ENCODE data around the gene NHLRC2. TPM values are rescaled to one million over a fixed set of nuclear protein-coding genes. Genes with fewer than 3 reads are reported as not detected.

The NHLRC2 gene
- total and polyA plus RNA-seq, 7 donors: 2.4 to 67.8 (median 31.0) TPM

- DNase-seq: no peak
Measured at GRCh38 chr10:113915540-113915939, 61.1 kb downstream of the NHLRC2 start.

GRCh38 chr10:113916053-113916452 is 61.6 kb downstream of the NHLRC2 start:
- Histone ChIP-seq H3K27ac (no peak overlapping the region), H3K9me3 (no peaks in the 10 kb centered on the region), H3K36me3 (peaks cover 0 to 12% (median 0%) of the 10 kb centered on the region in 4 donors), H3K27me3 (no peaks in the 10 kb centered on the region), H3K4me3 (no peak overlapping the region), H3K4me1 (no peaks in the 10 kb centered on the region)
- WGBS, 2 donors: 83% methylated on average over 2 of the region's 2 CpGs
- TF ChIP-seq POLR2A (IDR thresholded peaks at IDR 0.05): no peak
- intact Hi-C loops (cut with DNase I): no loop called here
- DNase-seq: no peak

More at GRCh38 chr10:113915540-113915939, 61.1 kb downstream of the NHLRC2 start:
- H3K4me3 ChIP-seq: no peak overlapping the region
- no peak overlapping the region for H3K27ac ChIP-seq
- H3K4me1 ChIP-seq: no peaks in the 10 kb centered on the region
- 97% methylated on average over 2 of the region's 2 CpGs for WGBS, 2 donors
- intact Hi-C loops (cut with DNase I): no loop called here
- H3K36me3 ChIP-seq: peaks cover 0 to 17% (median 0%) of the 10 kb centered on the region in 4 donors
- H3K27me3 ChIP-seq: no peaks in the 10 kb centered on the region
- TF ChIP-seq EP300 (IDR thresholded peaks at IDR 0.05): no peak
- TF ChIP-seq POLR2A (IDR thresholded peaks at IDR 0.05): no peak
- no peak for TF ChIP-seq CTCF (IDR thresholded peaks at IDR 0.05)
- H3K9me3 ChIP-seq: no peaks in the 10 kb centered on the region

GRCh38 chr10:113917636-113918035 is 63.2 kb downstream of the NHLRC2 start:
- no peaks in the 10 kb centered on the region for H3K4me1 ChIP-seq
- no peak overlapping the region for H3K27ac ChIP-seq
- DNase-seq: no peak
- H3K4me3 ChIP-seq: no peak overlapping the region
- H3K36me3 ChIP-seq: peaks cover 0 to 2% (median 0%) of the 10 kb centered on the region in 4 donors
- no peaks in the 10 kb centered on the region for H3K9me3 ChIP-seq
- intact Hi-C loops (cut with DNase I): no loop called here
- no peak for TF ChIP-seq CTCF (IDR thresholded peaks at IDR 0.05)
- TF ChIP-seq POLR2A (IDR thresholded peaks at IDR 0.05): no peak
- no peak for TF ChIP-seq POLR2AphosphoS5 (IDR thresholded peaks at IDR 0.05)
- no peak for TF ChIP-seq EP300 (IDR thresholded peaks at IDR 0.05)
- WGBS, 2 donors: 89 to 92% methylated on average over 3 of the region's 3 CpGs
- no peaks in the 10 kb centered on the region for H3K27me3 ChIP-seq

- no peaks in the 10 kb centered on the region for H3K36me3 ChIP-seq
- TF ChIP-seq EP300 (IDR thresholded peaks at IDR 0.05) (no peak), POLR2A (IDR thresholded peaks at IDR 0.05) (no peak), POLR2AphosphoS5 (IDR thresholded peaks at IDR 0.05) (no peak), CTCF (IDR thresholded peaks at IDR 0.05) (no peak)
Measured at GRCh38 chr10:113920114-113920513, 65.7 kb downstream of the NHLRC2 start.

GRCh38 chr10:113920875-113921274 is 66.4 kb downstream of the NHLRC2 start:
- Histone ChIP-seq H3K4me1 (no peaks in the 10 kb centered on the region), H3K9me3 (no peaks in the 10 kb centered on the region), H3K36me3 (no peaks in the 10 kb centered on the region), H3K27ac (no peak overlapping the region), H3K4me3 (no peak overlapping the region), H3K27me3 (no peaks in the 10 kb centered on the region)
- TF ChIP-seq POLR2A (IDR thresholded peaks at IDR 0.05) (no peak), EP300 (IDR thresholded peaks at IDR 0.05) (no peak), POLR2AphosphoS5 (IDR thresholded peaks at IDR 0.05) (no peak), CTCF (IDR thresholded peaks at IDR 0.05) (no peak)
- DNase-seq: no peak
- intact Hi-C loops (cut with DNase I): no loop called here
- WGBS, 2 donors: 36 to 61% methylated on average over 3 of the region's 3 CpGs

More at GRCh38 chr10:113920114-113920513, 65.7 kb downstream of the NHLRC2 start:
- 84 to 89% methylated on average over 3 of the region's 3 CpGs for WGBS, 2 donors
- intact Hi-C loops (cut with DNase I): no loop called here
- Histone ChIP-seq H3K27ac (no peak overlapping the region), H3K9me3 (no peaks in the 10 kb centered on the region), H3K4me3 (no peak overlapping the region), H3K27me3 (no peaks in the 10 kb centered on the region), H3K4me1 (no peaks in the 10 kb centered on the region)
- no peak for DNase-seq

Measured in sigmoid colon (tissue), 7 donors.